SU-DHL-6 (cell line): ENCODE results near the gene PHACTR1.

Experiments used
- EZH2phosphoT487 ChIP-seq: fragments of 200-600 bp; sonication (generic), shearing (Covaris generic); conservative IDR thresholded peaks from 2 replicates; pipeline ENCODE4 v1.6.1; 2018; ENCODE audit warnings: mild to moderate bottlenecking, antibody characterized with exemption, low read length, moderate library complexity, mixed read lengths
- TF ChIP-seq, protein P1 (sequence below): fragments of 200-600 bp; sonication (generic); IDR thresholded peaks from one replicate; pipeline ENCODE4 v1.5.1; 2017; ENCODE audit warnings: antibody characterized with exemption, mild to moderate bottlenecking, low read length, moderate library complexity; ENCODE audit not compliant: insufficient read depth, poor library complexity, severe bottlenecking

DNA sequence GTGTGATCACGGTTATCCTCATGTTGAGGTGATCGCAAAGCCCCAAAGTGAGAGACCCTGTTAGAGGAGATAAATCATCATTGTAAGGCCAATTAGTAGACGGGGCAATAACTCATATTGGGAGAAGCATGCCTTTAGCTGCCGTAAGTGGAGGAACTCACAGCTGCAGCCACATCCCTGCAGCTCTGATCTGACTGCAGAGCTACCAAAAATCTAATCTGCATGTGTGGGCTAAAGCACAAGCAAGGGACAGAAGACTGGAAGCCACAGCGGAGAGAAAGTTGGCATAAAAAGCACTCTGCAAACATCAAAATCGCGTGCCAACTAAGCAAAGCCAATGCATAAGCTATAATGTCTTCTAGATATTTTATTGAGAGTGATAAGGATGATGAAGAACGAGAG is 532.0 kb downstream of the PHACTR1 start:
- TF ChIP-seq, protein P1, sequence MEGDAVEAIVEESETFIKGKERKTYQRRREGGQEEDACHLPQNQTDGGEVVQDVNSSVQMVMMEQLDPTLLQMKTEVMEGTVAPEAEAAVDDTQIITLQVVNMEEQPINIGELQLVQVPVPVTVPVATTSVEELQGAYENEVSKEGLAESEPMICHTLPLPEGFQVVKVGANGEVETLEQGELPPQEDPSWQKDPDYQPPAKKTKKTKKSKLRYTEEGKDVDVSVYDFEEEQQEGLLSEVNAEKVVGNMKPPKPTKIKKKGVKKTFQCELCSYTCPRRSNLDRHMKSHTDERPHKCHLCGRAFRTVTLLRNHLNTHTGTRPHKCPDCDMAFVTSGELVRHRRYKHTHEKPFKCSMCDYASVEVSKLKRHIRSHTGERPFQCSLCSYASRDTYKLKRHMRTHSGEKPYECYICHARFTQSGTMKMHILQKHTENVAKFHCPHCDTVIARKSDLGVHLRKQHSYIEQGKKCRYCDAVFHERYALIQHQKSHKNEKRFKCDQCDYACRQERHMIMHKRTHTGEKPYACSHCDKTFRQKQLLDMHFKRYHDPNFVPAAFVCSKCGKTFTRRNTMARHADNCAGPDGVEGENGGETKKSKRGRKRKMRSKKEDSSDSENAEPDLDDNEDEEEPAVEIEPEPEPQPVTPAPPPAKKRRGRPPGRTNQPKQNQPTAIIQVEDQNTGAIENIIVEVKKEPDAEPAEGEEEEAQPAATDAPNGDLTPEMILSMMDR: no peak
- TF ChIP-seq EZH2phosphoT487: no peak
